ENCODE measurements around the gene GAK. TPM values are rescaled to one million over a fixed set of nuclear protein-coding genes. Genes with fewer than 3 reads are reported as not detected.
"Not testable (repeated sequence)": the region's sequence is repeated elsewhere in the genome, so short reads cannot be mapped to it uniquely, and the experiment has no call there.

The GAK gene
- polyA plus RNA-seq, 1 donor = 96.1 TPM

GRCh38 chr4:925171-925570 lies 6.9 kb downstream of the GAK start:
- no peaks in the 10 kb centered on the region for H3K9me3 ChIP-seq (ENCODE audit: control insufficient read depth, low read depth, low read length)
- no CpG with 5 or more reads among the region's 9 CpGs for WGBS (ENCODE audit: insufficient coverage, low lambda C conversion rate)
- H3K4me1 ChIP-seq (ENCODE audit: control insufficient read depth, insufficient read depth, low read length) = peaks cover 22% of the 10 kb centered on the region
- no peaks in the 10 kb centered on the region for H3K27me3 ChIP-seq (ENCODE audit: control insufficient read depth, insufficient read depth, low read length)
- DNase-seq = no peak
- no peak overlapping the region for H3K4me3 ChIP-seq (ENCODE audit: low read length)
- H3K36me3 ChIP-seq (ENCODE audit: control insufficient read depth, insufficient read depth, low read length) = peaks cover 6% of the 10 kb centered on the region
- H3K27ac ChIP-seq (ENCODE audit: low read length) = no peak overlapping the region

- Histone ChIP-seq H3K36me3 (ENCODE audit: control insufficient read depth, insufficient read depth, low read length) (peaks cover 6% of the 10 kb centered on the region), H3K27me3 (ENCODE audit: control insufficient read depth, insufficient read depth, low read length) (no peaks in the 10 kb centered on the region), H3K4me3 (ENCODE audit: low read length) (no peak overlapping the region), H3K4me1 (ENCODE audit: control insufficient read depth, insufficient read depth, low read length) (peaks cover 15% of the 10 kb centered on the region), H3K27ac (ENCODE audit: low read length) (no peak overlapping the region), H3K9me3 (ENCODE audit: control insufficient read depth, low read depth, low read length) (peaks cover under 1% of the 10 kb centered on the region)
- no peak for DNase-seq
- 97% methylated on average over 5 of the region's 18 CpGs for WGBS (ENCODE audit: insufficient coverage, low lambda C conversion rate)
Observed at GRCh38 chr4:924107-925096, 7.7 kb downstream of the GAK start.

GRCh38 chr4:921830-922331 lies 10.2 kb downstream of the GAK start:
- Histone ChIP-seq H3K9me3 (ENCODE audit: control insufficient read depth, low read depth, low read length) (peaks cover 2% of the 10 kb centered on the region), H3K4me1 (ENCODE audit: control insufficient read depth, insufficient read depth, low read length) (peaks cover 7% of the 10 kb centered on the region), H3K27me3 (ENCODE audit: control insufficient read depth, insufficient read depth, low read length) (no peaks in the 10 kb centered on the region), H3K4me3 (ENCODE audit: low read length) (no peak overlapping the region), H3K36me3 (ENCODE audit: control insufficient read depth, insufficient read depth, low read length) (peaks cover 2% of the 10 kb centered on the region), H3K27ac (ENCODE audit: low read length) (no peak overlapping the region)
- WGBS (ENCODE audit: insufficient coverage, low lambda C conversion rate) = 92% methylated on average over 2 of the region's 17 CpGs
- no peak for DNase-seq

- not testable (repeated sequence) for H3K4me1 ChIP-seq (ENCODE audit: control insufficient read depth, insufficient read depth, low read length); DNase-seq; H3K27me3 ChIP-seq (ENCODE audit: control insufficient read depth, insufficient read depth, low read length)
Observed at GRCh38 chr4:919004-919680, 13.0 kb downstream of the GAK start.

GRCh38 chr4:918591-918990 lies 13.5 kb downstream of the GAK start:
- not testable (repeated sequence) for DNase-seq; H3K4me3 ChIP-seq (ENCODE audit: low read length); H3K27me3 ChIP-seq (ENCODE audit: control insufficient read depth, insufficient read depth, low read length); H3K9me3 ChIP-seq (ENCODE audit: control insufficient read depth, low read depth, low read length); H3K36me3 ChIP-seq (ENCODE audit: control insufficient read depth, insufficient read depth, low read length); H3K27ac ChIP-seq (ENCODE audit: low read length); H3K4me1 ChIP-seq (ENCODE audit: control insufficient read depth, insufficient read depth, low read length)
- WGBS (ENCODE audit: insufficient coverage, low lambda C conversion rate) = no CpG with 5 or more reads among the region's 6 CpGs

More at GRCh38 chr4:919004-919680, 13.0 kb downstream of the GAK start:
- H3K9me3 ChIP-seq (ENCODE audit: control insufficient read depth, low read depth, low read length); H3K27ac ChIP-seq (ENCODE audit: low read length); H3K36me3 ChIP-seq (ENCODE audit: control insufficient read depth, insufficient read depth, low read length); H3K4me3 ChIP-seq (ENCODE audit: low read length): not testable (repeated sequence)
- WGBS (ENCODE audit: insufficient coverage, low lambda C conversion rate) = 100% methylated on average over 2 of the region's 15 CpGs

- Histone ChIP-seq H3K9me3 (ENCODE audit: control insufficient read depth, low read depth, low read length) (peaks cover 2% of the 10 kb centered on the region), H3K36me3 (ENCODE audit: control insufficient read depth, insufficient read depth, low read length) (peaks cover 3% of the 10 kb centered on the region), H3K27ac (ENCODE audit: low read length) (no peak overlapping the region), H3K4me1 (ENCODE audit: control insufficient read depth, insufficient read depth, low read length) (no peaks in the 10 kb centered on the region), H3K27me3 (ENCODE audit: control insufficient read depth, insufficient read depth, low read length) (no peaks in the 10 kb centered on the region), H3K4me3 (ENCODE audit: low read length) (no peak overlapping the region)
- WGBS (ENCODE audit: insufficient coverage, low lambda C conversion rate) = 100% methylated on average over 1 of the region's 2 CpGs
- DNase-seq = no peak
Observed at GRCh38 chr4:917992-918391, 14.1 kb downstream of the GAK start.

- WGBS (ENCODE audit: insufficient coverage, low lambda C conversion rate) = no CpG with 5 or more reads among the region's 7 CpGs
- Histone ChIP-seq H3K4me1 (ENCODE audit: control insufficient read depth, insufficient read depth, low read length) (no peaks in the 10 kb centered on the region), H3K36me3 (ENCODE audit: control insufficient read depth, insufficient read depth, low read length) (peaks cover 7% of the 10 kb centered on the region), H3K27me3 (ENCODE audit: control insufficient read depth, insufficient read depth, low read length) (no peaks in the 10 kb centered on the region), H3K9me3 (ENCODE audit: control insufficient read depth, low read depth, low read length) (peaks cover 2% of the 10 kb centered on the region), H3K4me3 (ENCODE audit: low read length) (no peak overlapping the region), H3K27ac (ENCODE audit: low read length) (no peak overlapping the region)
- no peak for DNase-seq
Observed at GRCh38 chr4:917466-917865, 14.7 kb downstream of the GAK start.

GRCh38 chr4:915595-915994 lies 16.5 kb downstream of the GAK start:
- Histone ChIP-seq H3K36me3 (ENCODE audit: control insufficient read depth, insufficient read depth, low read length) (peaks cover 26% of the 10 kb centered on the region), H3K27ac (ENCODE audit: low read length) (no peak overlapping the region), H3K27me3 (ENCODE audit: control insufficient read depth, insufficient read depth, low read length) (no peaks in the 10 kb centered on the region), H3K9me3 (ENCODE audit: control insufficient read depth, low read depth, low read length) (peaks cover 2% of the 10 kb centered on the region), H3K4me1 (ENCODE audit: control insufficient read depth, insufficient read depth, low read length) (no peaks in the 10 kb centered on the region), H3K4me3 (ENCODE audit: low read length) (no peak overlapping the region)
- WGBS (ENCODE audit: insufficient coverage, low lambda C conversion rate) = no CpG with 5 or more reads among the region's 8 CpGs
- no peak for DNase-seq

- peaks cover 29% of the 10 kb centered on the region for H3K36me3 ChIP-seq (ENCODE audit: control insufficient read depth, insufficient read depth, low read length)
- DNase-seq = no peak
- H3K27me3 ChIP-seq (ENCODE audit: control insufficient read depth, insufficient read depth, low read length) = no peaks in the 10 kb centered on the region
- H3K4me1 ChIP-seq (ENCODE audit: control insufficient read depth, insufficient read depth, low read length) = no peaks in the 10 kb centered on the region
- no peak overlapping the region for H3K27ac ChIP-seq (ENCODE audit: low read length)
- WGBS (ENCODE audit: insufficient coverage, low lambda C conversion rate) = no CpG with 5 or more reads among the region's 20 CpGs
- H3K9me3 ChIP-seq (ENCODE audit: control insufficient read depth, low read depth, low read length) = peaks cover 2% of the 10 kb centered on the region
- no peak overlapping the region for H3K4me3 ChIP-seq (ENCODE audit: low read length)
Observed at GRCh38 chr4:915041-915474, 17.1 kb downstream of the GAK start.

- H3K4me3 ChIP-seq (ENCODE audit: low read length) = no peak overlapping the region
- DNase-seq = no peak
- H3K36me3 ChIP-seq (ENCODE audit: control insufficient read depth, insufficient read depth, low read length) = peaks cover 33% of the 10 kb centered on the region
- H3K27me3 ChIP-seq (ENCODE audit: control insufficient read depth, insufficient read depth, low read length) = no peaks in the 10 kb centered on the region
- WGBS (ENCODE audit: insufficient coverage, low lambda C conversion rate) = no CpG with 5 or more reads among the region's 21 CpGs
- peaks cover 2% of the 10 kb centered on the region for H3K9me3 ChIP-seq (ENCODE audit: control insufficient read depth, low read depth, low read length)
- H3K27ac ChIP-seq (ENCODE audit: low read length) = no peak overlapping the region
- no peaks in the 10 kb centered on the region for H3K4me1 ChIP-seq (ENCODE audit: control insufficient read depth, insufficient read depth, low read length)
Observed at GRCh38 chr4:914531-914930, 17.6 kb downstream of the GAK start.
